HG02943 (cell line): ENCODE data around the gene SP110.
"Not testable (repeated sequence)": the region's sequence is repeated elsewhere in the genome, so short reads cannot be mapped to it uniquely, and the experiment has no call there.

ENCODE experiments used
- ATAC-seq: cut with Tn5 transposase; IDR thresholded peaks from one replicate; pipeline ENCODE4 v1.9.1; 2021; ENCODE audit warnings: mild to moderate bottlenecking, low read depth, moderate library complexity; ENCODE audit not compliant: unreplicated experiment

Gene SP110

GRCh38 chr2:230225486-230225885 is 5.7 kb upstream of the SP110 start, which contains the start of gene SP140:
SP140 (plus strand) TSS chr2:230225736; CDS start chr2:230225845, 109 bp downstream.
- ATAC-seq, result peak; percentile 73

- no peak for ATAC-seq
These were observed 4.7 kb upstream of the SP110 start for GRCh38 chr2:230224458-230224857.

GRCh38 chr2:230222829-230223228 is 3.0 kb upstream of the SP110 start:
- ATAC-seq, result not testable (repeated sequence)

- no peak for ATAC-seq
These were observed 1.7 kb upstream of the SP110 start for GRCh38 chr2:230221493-230221892.

GRCh38 chr2:230220347-230220969 is 674 bp upstream of the SP110 start:
- ATAC-seq, result no peak

- no peak for ATAC-seq
These were observed 1.4 kb downstream of the SP110 start for GRCh38 chr2:230218421-230218820.

GRCh38 chr2:230217424-230217823 is 2.4 kb downstream of the SP110 start:
- ATAC-seq, result no peak

- ATAC-seq, result no peak
These were observed 3.3 kb downstream of the SP110 start for GRCh38 chr2:230216489-230216888.

GRCh38 chr2:230209422-230210051 is 10.2 kb downstream of the SP110 start:
- no peak for ATAC-seq

GRCh38 chr2:230208576-230208975 is 11.2 kb downstream of the SP110 start:
- no peak for ATAC-seq

- ATAC-seq, result no peak
These were observed 14.1 kb downstream of the SP110 start for GRCh38 chr2:230205721-230206120.

- ATAC-seq, result peak; percentile 55
These were observed 14.8 kb downstream of the SP110 start for GRCh38 chr2:230205034-230205433.

- ATAC-seq, result peak; percentile 59
These were observed 16.6 kb downstream of the SP110 start for GRCh38 chr2:230203110-230203676.

- ATAC-seq, result peak; percentile 48
These were observed 17.2 kb downstream of the SP110 start for GRCh38 chr2:230202430-230203109.

- no peak for ATAC-seq
These were observed 34.8 kb downstream of the SP110 start for GRCh38 chr2:230184727-230185578.

GRCh38 chr2:230181195-230181594 is 38.6 kb downstream of the SP110 start:
- ATAC-seq, result no peak

GRCh38 chr2:230179907-230180306 is 39.9 kb downstream of the SP110 start:
- no peak for ATAC-seq

GRCh38 chr2:230178546-230179485 is 41.0 kb downstream of the SP110 start:
- no peak for ATAC-seq

- ATAC-seq, result no peak
These were observed 42.8 kb downstream of the SP110 start for GRCh38 chr2:230176996-230177395.
